RPMI7951 (cell line): ENCODE measurements around the gene C2CD2. TPM values are rescaled to one million over a fixed set of nuclear protein-coding genes. Genes with fewer than 3 reads are reported as not detected.
"Not testable (repeated sequence)": the region's sequence is repeated elsewhere in the genome, so short reads cannot be mapped to it uniquely, and the experiment has no call there.

Experiments
- DNase-seq: peaks from one replicate; pipeline ENCODE4 v3.0.0-alpha.2; 2012; ENCODE audit warnings: low read depth
- total RNA-seq: library from RNA; depleted of rRNA; stranded (reverse); fragments of >200 nt; shearing (Covaris generic); gene quantifications from 2 replicates; pipeline ENCODE4 v1.2.3, GENCODE V29; 2014

The C2CD2 gene
- total RNA-seq, 1 experiment from 2014 or later: 18.5 TPM

GRCh38 chr21:41958886-41959563 is 5.2 kb upstream of the C2CD2 start:
- DNase-seq: peak; percentile 90

GRCh38 chr21:41957991-41958766 is 4.4 kb upstream of the C2CD2 start:
- DNase-seq: peak; percentile 98

- peak; percentile 86 for DNase-seq
Measured at GRCh38 chr21:41956926-41957729, 3.3 kb upstream of the C2CD2 start.

GRCh38 chr21:41955516-41955915 is 1.7 kb upstream of the C2CD2 start:
- no peak for DNase-seq

GRCh38 chr21:41954654-41955499 is 1.1 kb upstream of the C2CD2 start:
- no peak for DNase-seq

- DNase-seq: no peak
Measured at GRCh38 chr21:41953249-41953830, 478 bp downstream of the C2CD2 start.

- no peak for DNase-seq
Measured at GRCh38 chr21:41952568-41953248, 1.1 kb downstream of the C2CD2 start.

GRCh38 chr21:41951876-41952567 is 1.8 kb downstream of the C2CD2 start:
- DNase-seq: no peak

- DNase-seq: no peak
Measured at GRCh38 chr21:41950941-41951351, 2.9 kb downstream of the C2CD2 start.

GRCh38 chr21:41949631-41950030 is 4.2 kb downstream of the C2CD2 start:
- not testable (repeated sequence) for DNase-seq

GRCh38 chr21:41948901-41949300 is 4.9 kb downstream of the C2CD2 start:
- DNase-seq: no peak

- DNase-seq: peak; percentile 86
Measured at GRCh38 chr21:41948078-41948895, 5.5 kb downstream of the C2CD2 start.

GRCh38 chr21:41945982-41946381 is 7.8 kb downstream of the C2CD2 start:
- no peak for DNase-seq

- DNase-seq: no peak
Measured at GRCh38 chr21:41943851-41944250, 10.0 kb downstream of the C2CD2 start.

GRCh38 chr21:41942457-41942856 is 11.4 kb downstream of the C2CD2 start:
- no peak for DNase-seq

- DNase-seq: no peak
Measured at GRCh38 chr21:41941941-41942340, 11.9 kb downstream of the C2CD2 start.

- no peak for DNase-seq
Measured at GRCh38 chr21:41940431-41940830, 13.4 kb downstream of the C2CD2 start.

- DNase-seq: no peak
Measured at GRCh38 chr21:41939391-41939790, 14.4 kb downstream of the C2CD2 start.
